ENCODE data around the gene MARCHF9.

MARCHF9 gene

DNA sequence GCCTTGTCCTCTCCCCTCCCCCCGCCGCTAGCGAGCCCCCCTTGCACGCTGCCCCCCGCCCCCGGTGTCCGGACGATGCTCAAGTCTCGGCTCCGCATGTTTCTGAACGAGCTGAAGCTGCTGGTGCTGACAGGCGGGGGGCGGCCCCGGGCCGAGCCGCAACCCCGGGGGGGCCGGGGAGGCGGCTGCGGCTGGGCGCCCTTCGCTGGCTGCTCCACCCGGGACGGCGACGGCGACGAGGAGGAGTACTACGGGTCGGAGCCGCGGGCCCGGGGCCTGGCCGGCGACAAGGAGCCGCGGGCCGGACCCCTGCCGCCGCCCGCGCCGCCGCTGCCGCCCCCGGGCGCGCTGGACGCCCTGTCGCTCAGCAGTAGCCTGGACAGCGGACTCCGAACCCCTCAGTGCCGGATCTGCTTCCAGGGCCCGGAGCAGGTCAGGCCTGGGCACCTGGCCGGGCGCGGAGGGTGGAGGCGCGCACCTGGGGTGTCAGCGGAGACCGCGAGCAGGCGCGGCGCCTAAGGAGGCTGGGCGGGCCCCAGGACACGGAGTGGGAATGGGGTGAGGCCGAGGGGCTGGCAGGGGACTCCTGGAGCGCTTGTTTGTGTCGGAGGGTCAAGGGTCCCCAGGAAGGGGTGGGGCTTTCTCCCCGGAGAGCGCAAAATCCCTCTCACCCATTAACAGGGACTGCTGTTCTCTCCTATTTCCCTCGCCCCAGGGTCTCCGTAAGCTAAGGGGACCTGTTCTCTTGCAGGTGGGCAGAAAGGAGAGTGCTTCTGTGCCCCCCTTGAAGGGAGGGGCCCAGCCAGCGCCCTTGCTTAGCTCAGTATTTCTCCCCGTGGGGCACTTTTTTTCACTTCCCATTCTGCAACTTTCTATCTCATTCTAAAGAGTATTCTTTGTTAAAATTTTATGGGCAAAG, 810 bp downstream of the MARCHF9 start:
- H3K4me2 ChIP-seq (ENCODE audit: low read depth, low read length, poor library complexity, severe bottlenecking): peak overlapping the region; percentile 92
- no peaks in the 10 kb centered on the region for H3K27me3 ChIP-seq (ENCODE audit: low read length)
- no peaks in the 10 kb centered on the region for H3K36me3 ChIP-seq (ENCODE audit: low read length)
- peak overlapping the region; percentile 72 for H3K27ac ChIP-seq (ENCODE audit: low read depth, low read length)
- TF ChIP-seq, protein P1, sequence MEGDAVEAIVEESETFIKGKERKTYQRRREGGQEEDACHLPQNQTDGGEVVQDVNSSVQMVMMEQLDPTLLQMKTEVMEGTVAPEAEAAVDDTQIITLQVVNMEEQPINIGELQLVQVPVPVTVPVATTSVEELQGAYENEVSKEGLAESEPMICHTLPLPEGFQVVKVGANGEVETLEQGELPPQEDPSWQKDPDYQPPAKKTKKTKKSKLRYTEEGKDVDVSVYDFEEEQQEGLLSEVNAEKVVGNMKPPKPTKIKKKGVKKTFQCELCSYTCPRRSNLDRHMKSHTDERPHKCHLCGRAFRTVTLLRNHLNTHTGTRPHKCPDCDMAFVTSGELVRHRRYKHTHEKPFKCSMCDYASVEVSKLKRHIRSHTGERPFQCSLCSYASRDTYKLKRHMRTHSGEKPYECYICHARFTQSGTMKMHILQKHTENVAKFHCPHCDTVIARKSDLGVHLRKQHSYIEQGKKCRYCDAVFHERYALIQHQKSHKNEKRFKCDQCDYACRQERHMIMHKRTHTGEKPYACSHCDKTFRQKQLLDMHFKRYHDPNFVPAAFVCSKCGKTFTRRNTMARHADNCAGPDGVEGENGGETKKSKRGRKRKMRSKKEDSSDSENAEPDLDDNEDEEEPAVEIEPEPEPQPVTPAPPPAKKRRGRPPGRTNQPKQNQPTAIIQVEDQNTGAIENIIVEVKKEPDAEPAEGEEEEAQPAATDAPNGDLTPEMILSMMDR (IDR thresholded peaks at IDR 0.05; ENCODE audit: insufficient read depth, low read length, poor library complexity, severe bottlenecking): no peak
- TF ChIP-seq EZH2phosphoT487 (conservative IDR thresholded peaks at IDR 0.05; ENCODE audit: low read length): no peak
- H4K20me1 ChIP-seq (ENCODE audit: low read depth, low read length): peaks cover 8% of the 10 kb centered on the region
- H2AFZ ChIP-seq (ENCODE audit: low read depth, low read length, severe bottlenecking): peak overlapping the region; percentile 47
- H3F3A ChIP-seq (ENCODE audit: insufficient read depth): peaks cover 25% of the 10 kb centered on the region
- H3K9me3 ChIP-seq (ENCODE audit: insufficient read depth, low read length): no peaks in the 10 kb centered on the region
- H3K9me2 ChIP-seq (replicated peaks; ENCODE audit: insufficient read depth, low read length): no peaks in the 10 kb centered on the region
- peak overlapping the region; percentile 60 for H3K4me3 ChIP-seq (ENCODE audit: insufficient read depth, low read length, poor library complexity, severe bottlenecking)
- peak overlapping the region; percentile 77 for H3K9ac ChIP-seq (ENCODE audit: low read length)
- peaks cover 14% of the 10 kb centered on the region for H3K79me2 ChIP-seq (ENCODE audit: insufficient read depth, low read length)

DNA sequence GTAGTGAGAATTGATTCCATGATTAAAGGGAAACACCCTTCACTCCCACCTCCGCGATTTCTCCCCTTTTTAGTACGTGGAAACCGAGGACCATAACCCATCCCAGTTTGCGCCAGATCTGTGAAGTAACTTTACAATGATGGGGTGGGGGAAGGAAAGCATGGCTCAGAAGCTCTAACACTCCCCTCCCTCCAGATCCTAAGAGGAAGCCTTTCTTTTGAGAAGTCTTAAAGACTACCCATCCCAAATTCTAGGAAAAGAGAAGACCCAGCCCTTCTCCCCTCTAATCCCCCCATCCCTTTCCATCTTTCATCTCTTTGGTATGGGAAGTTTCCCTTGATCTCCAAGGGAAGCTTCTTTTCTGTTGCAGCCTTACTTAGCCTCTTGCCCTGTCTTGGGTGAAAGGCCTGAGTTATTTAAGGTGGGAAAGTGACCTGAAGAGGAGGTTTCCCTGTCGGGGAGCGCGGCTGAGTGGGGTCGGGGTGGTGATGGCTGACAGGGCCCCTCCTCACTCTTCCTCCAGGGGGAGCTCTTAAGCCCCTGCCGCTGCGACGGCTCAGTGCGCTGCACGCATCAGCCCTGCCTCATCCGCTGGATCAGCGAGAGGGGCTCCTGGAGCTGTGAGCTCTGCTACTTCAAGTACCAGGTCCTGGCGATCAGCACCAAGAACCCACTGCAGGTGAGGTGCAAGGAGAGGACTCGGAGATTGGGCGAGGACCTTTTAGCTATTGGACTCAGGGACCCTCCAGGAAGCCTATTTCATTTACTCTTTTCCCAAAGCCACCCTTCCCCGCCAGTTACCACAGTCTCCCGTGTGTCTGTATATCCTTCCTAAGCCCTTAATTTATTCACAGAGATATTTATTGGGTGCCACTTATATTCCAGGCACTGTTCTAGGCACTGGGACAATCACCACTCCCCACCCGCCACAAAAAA, 1.8 kb downstream of the MARCHF9 start:
- Histone ChIP-seq H3K4me3 (ENCODE audit: insufficient read depth, low read length, poor library complexity, severe bottlenecking) (peak overlapping the region; percentile 60), H3K9me3 (ENCODE audit: insufficient read depth, low read length) (no peaks in the 10 kb centered on the region), H3K27me3 (ENCODE audit: low read length) (no peaks in the 10 kb centered on the region), H3K36me3 (ENCODE audit: low read length) (no peaks in the 10 kb centered on the region), H3K9ac (ENCODE audit: low read length) (peak overlapping the region; percentile 77), H2AFZ (ENCODE audit: low read depth, low read length, severe bottlenecking) (peak overlapping the region; percentile 47), H3K79me2 (ENCODE audit: insufficient read depth, low read length) (peaks cover 4% of the 10 kb centered on the region), H3K4me2 (ENCODE audit: low read depth, low read length, poor library complexity, severe bottlenecking) (peak overlapping the region; percentile 92), H3K9me2 (replicated peaks; ENCODE audit: insufficient read depth, low read length) (no peaks in the 10 kb centered on the region), H4K20me1 (ENCODE audit: low read depth, low read length) (peaks cover 8% of the 10 kb centered on the region), H3F3A (ENCODE audit: insufficient read depth) (peaks cover 25% of the 10 kb centered on the region), H3K27ac (ENCODE audit: low read depth, low read length) (peak overlapping the region; percentile 72)
- no peak for TF ChIP-seq EZH2phosphoT487 (conservative IDR thresholded peaks at IDR 0.05; ENCODE audit: low read length)
- TF ChIP-seq, protein P1 (IDR thresholded peaks at IDR 0.05; ENCODE audit: insufficient read depth, low read length, poor library complexity, severe bottlenecking): peak; percentile 83

DNA sequence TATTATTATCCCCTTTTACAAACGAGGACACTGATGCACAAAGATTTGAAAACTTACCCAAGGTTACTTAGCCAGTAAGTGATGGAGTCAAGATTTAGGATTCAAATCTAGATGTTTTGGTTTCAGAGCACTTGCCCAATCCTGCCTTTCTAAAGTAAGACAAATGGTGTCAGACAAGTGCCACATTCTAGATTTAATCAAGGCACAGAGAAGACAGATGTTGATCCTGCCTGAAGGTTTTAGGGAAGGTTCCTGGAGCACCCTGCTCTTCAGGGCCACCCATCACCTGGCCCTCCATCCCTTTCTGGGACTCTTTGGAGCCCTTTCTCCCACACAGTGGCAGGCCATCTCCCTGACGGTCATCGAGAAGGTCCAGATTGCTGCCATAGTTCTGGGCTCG, 2.9 kb downstream of the MARCHF9 start:
- H3K79me2 ChIP-seq (ENCODE audit: insufficient read depth, low read length): no peaks in the 10 kb centered on the region
- H3K36me3 ChIP-seq (ENCODE audit: low read length): no peaks in the 10 kb centered on the region
- no peak overlapping the region for H3K27ac ChIP-seq (ENCODE audit: low read depth, low read length)
- H3F3A ChIP-seq (ENCODE audit: insufficient read depth): peaks cover 25% of the 10 kb centered on the region
- H4K20me1 ChIP-seq (ENCODE audit: low read depth, low read length): peaks cover 8% of the 10 kb centered on the region
- no peaks in the 10 kb centered on the region for H3K9me3 ChIP-seq (ENCODE audit: insufficient read depth, low read length)
- no peaks in the 10 kb centered on the region for H3K27me3 ChIP-seq (ENCODE audit: low read length)
- H3K4me2 ChIP-seq (ENCODE audit: low read depth, low read length, poor library complexity, severe bottlenecking): no peak overlapping the region
- no peak overlapping the region for H2AFZ ChIP-seq (ENCODE audit: low read depth, low read length, severe bottlenecking)
- no peak overlapping the region for H3K9ac ChIP-seq (ENCODE audit: low read length)
- no peak for TF ChIP-seq EZH2phosphoT487 (conservative IDR thresholded peaks at IDR 0.05; ENCODE audit: low read length)
- TF ChIP-seq, protein P1 (IDR thresholded peaks at IDR 0.05; ENCODE audit: insufficient read depth, low read length, poor library complexity, severe bottlenecking): no peak
- no peaks in the 10 kb centered on the region for H3K9me2 ChIP-seq (replicated peaks; ENCODE audit: insufficient read depth, low read length)
- H3K4me3 ChIP-seq (ENCODE audit: insufficient read depth, low read length, poor library complexity, severe bottlenecking): no peak overlapping the region
